HEK293T (cell line): ENCODE results near the gene STX10.
"Not testable (repeated sequence)": the region's sequence is repeated elsewhere in the genome, so short reads cannot be mapped to it uniquely, and the experiment has no call there.

ENCODE experiments used
- FOXA1 ChIP-seq: fragments of 450-650 bp; IDR thresholded peaks from 2 replicates; pipeline ENCODE4 v1.6.1; 2016; ENCODE audit warnings: mild to moderate bottlenecking
- FOXM1 ChIP-seq: fragments of 450-650 bp; IDR thresholded peaks from 2 replicates; pipeline ENCODE4 v1.6.1; 2017; ENCODE audit warnings: mild to moderate bottlenecking, borderline replicate concordance
- HDGF ChIP-seq: fragments of 450-650 bp; IDR thresholded peaks from 2 replicates; pipeline ENCODE4 v1.6.1; 2017; ENCODE audit warnings: antibody characterized with exemption, borderline replicate concordance
- LEF1 ChIP-seq: fragments of 450-650 bp; IDR thresholded peaks from 2 replicates; pipeline ENCODE4 v1.6.1; 2017; ENCODE audit warnings: mild to moderate bottlenecking, borderline replicate concordance
- SP1 ChIP-seq: fragments of 450-650 bp; IDR thresholded peaks from 2 replicates; pipeline ENCODE4 v1.6.1; 2017
- TARDBP ChIP-seq: fragments of 450-650 bp; IDR thresholded peaks from 2 replicates; pipeline ENCODE4 v1.6.1; 2016
- TF ChIP-seq, protein P1 (sequence below): fragments of 450-650 bp; IDR thresholded peaks from 2 replicates; pipeline ENCODE4 v1.6.1; 2016

DNA sequence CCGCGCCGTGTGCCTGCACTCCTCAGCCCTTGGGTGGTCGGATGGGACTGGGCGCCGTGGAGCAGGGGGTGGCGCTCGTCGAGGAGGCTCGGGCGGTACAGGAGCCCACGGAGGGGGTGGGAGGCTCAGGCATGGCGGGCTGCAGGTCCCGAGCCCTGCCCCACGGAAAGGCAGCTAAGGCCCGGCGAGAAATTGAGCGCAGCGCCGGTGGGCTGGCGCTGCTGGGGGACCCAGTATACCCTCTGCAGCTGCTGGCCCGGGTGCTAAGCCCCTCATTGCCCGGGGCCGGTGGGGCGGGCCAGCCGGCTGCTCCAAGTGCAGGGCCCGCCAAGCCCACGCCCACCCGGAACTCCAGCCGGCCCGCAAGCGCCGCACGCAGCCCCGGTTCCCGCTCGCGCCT, 36.5 kb upstream of the STX10 start:
- not testable (repeated sequence) for TF ChIP-seq LEF1, SP1, TARDBP, FOXA1, FOXM1, HDGF
- TF ChIP-seq, protein P1, sequence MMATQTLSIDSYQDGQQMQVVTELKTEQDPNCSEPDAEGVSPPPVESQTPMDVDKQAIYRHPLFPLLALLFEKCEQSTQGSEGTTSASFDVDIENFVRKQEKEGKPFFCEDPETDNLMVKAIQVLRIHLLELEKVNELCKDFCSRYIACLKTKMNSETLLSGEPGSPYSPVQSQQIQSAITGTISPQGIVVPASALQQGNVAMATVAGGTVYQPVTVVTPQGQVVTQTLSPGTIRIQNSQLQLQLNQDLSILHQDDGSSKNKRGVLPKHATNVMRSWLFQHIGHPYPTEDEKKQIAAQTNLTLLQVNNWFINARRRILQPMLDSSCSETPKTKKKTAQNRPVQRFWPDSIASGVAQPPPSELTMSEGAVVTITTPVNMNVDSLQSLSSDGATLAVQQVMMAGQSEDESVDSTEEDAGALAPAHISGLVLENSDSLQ, result not testable (repeated sequence)
